Activated naive CD8-positive, alpha-beta T cell (primary cell): Measurements from ENCODE around the gene TMEM255B.

Experiments used
- H3K27ac Mint-ChIP-seq: one replicate; pipeline ENCODE4 v1.8.0; 2021; ENCODE audit warnings: mixed read lengths
- H3K27me3 Mint-ChIP-seq: one replicate; pipeline ENCODE4 v1.8.0; 2021; ENCODE audit warnings: mixed read lengths
- H3K36me3 Mint-ChIP-seq: one replicate; pipeline ENCODE4 v1.8.0; 2021; ENCODE audit warnings: mixed read lengths
- H3K4me1 Mint-ChIP-seq: one replicate; pipeline ENCODE4 v1.8.0; 2021; ENCODE audit warnings: low read depth, mixed read lengths
- H3K4me3 Mint-ChIP-seq: one replicate; pipeline ENCODE4 v1.8.0; 2021; ENCODE audit warnings: mild to moderate bottlenecking, mixed read lengths
- H3K9me3 Mint-ChIP-seq: one replicate; pipeline ENCODE4 v1.8.0; 2021; ENCODE audit warnings: low read depth, mixed read lengths

The TMEM255B gene

DNA sequence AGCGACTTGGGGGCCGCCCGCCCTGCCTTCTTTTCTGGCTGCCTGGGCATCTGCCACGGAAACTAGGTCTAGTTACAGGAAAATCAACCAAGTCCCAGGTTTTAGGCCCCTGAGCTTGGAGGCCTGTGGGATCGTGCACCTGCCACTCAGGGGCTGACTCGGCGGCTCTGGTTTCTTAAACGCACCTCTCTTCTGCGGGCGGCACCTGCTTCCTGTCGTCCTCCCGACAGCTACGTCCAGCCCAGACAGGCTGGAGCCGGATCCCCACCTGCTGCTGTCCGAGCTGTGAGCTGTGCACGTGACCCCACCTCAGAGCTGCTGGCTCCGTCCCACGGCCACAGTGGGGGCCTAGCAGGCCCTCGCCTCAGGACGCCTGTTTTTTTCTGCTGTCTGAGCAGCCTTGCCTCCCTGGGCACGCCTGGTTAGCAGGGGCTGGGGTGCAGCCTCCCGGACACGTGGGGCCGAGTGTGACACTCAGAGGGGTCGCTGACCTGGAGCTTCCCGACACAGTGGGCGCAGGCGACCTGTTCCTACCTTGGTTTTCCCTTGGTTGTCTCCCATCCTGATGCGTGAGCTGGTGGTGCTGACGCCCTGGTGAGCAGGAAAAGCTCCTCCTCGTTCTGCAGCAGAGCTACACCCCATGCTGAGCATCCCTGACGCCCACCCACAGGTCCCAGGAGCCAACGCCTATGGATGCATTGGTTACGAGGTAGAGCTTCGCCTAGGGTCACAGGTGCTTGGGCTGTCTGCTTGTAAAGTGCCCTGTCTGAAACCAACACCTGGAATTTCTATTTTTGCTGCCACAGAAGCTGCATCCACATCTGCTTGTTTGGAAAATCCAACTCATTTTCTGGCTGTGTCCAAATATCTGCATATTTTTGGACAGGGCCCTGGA is 17.5 kb downstream of the TMEM255B start:
- H3K27ac Mint-ChIP-seq: no peak overlapping the region

GRCh38 chr13:113777311-113778260 is 18.6 kb downstream of the TMEM255B start:
- Mint-ChIP-seq H3K4me3 (no peak overlapping the region), H3K4me1 (no peaks in the 10 kb centered on the region), H3K27me3 (peaks cover 10% of the 10 kb centered on the region), H3K36me3 (peaks cover 2% of the 10 kb centered on the region), H3K9me3 (peaks cover 2% of the 10 kb centered on the region), H3K27ac (no peak overlapping the region)

More for the DNA sequence above, 17.5 kb downstream of the TMEM255B start:
- H3K4me1 Mint-ChIP-seq: no peaks in the 10 kb centered on the region
- peaks cover 4% of the 10 kb centered on the region for H3K36me3 Mint-ChIP-seq
- H3K9me3 Mint-ChIP-seq: peaks cover 11% of the 10 kb centered on the region
- peaks cover 10% of the 10 kb centered on the region for H3K27me3 Mint-ChIP-seq
- H3K4me3 Mint-ChIP-seq: no peak overlapping the region

GRCh38 chr13:113781571-113781970 is 22.5 kb downstream of the TMEM255B start:
- Mint-ChIP-seq H3K4me1 (peaks cover 2% of the 10 kb centered on the region), H3K27ac (no peak overlapping the region), H3K9me3 (no peaks in the 10 kb centered on the region), H3K27me3 (peaks cover 17% of the 10 kb centered on the region), H3K4me3 (no peak overlapping the region), H3K36me3 (no peaks in the 10 kb centered on the region)

- H3K27me3 Mint-ChIP-seq: peaks cover 13% of the 10 kb centered on the region
- H3K27ac Mint-ChIP-seq: no peak overlapping the region
- H3K36me3 Mint-ChIP-seq: no peaks in the 10 kb centered on the region
- no peak overlapping the region for H3K4me3 Mint-ChIP-seq
- H3K4me1 Mint-ChIP-seq: peaks cover 2% of the 10 kb centered on the region
- H3K9me3 Mint-ChIP-seq: no peaks in the 10 kb centered on the region
Measured at GRCh38 chr13:113782472-113782871, 23.4 kb downstream of the TMEM255B start.

DNA sequence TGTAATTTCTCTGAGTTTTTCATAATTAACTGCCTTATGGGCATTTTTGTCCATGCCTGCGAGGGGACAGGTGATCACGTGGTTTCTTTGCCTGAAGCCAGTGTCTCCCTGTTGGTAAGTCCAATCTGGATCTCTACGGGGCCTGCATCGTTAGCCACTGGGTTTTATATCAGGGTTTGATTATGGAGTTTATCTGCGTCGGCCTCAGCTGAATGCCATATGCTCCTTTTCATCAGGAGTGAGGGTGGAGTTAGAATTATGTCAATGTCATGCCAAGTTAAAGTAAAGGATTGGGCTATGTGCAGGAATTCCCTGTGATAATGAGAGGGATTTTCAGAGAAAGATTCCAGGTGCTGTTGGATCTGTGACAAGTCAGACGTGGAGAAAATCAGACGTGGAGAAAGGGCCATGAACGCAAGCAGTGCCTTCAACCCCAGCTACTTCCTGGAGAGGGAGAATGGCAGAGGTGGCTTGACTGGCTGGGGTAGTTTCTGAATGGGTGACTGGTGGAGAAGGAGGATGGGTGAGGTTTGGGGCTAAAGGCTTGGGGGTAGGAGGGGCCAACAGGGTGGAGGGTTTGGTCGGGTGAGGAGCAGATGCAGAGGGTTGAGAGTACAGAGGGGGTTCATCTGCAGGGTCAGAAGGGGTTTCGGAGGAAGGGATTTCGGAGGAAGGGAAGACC is 24.3 kb downstream of the TMEM255B start:
- Mint-ChIP-seq H3K4me3 (no peak overlapping the region), H3K27me3 (peaks cover 13% of the 10 kb centered on the region), H3K9me3 (no peaks in the 10 kb centered on the region), H3K27ac (no peak overlapping the region), H3K4me1 (peaks cover 2% of the 10 kb centered on the region), H3K36me3 (no peaks in the 10 kb centered on the region)

- no peak overlapping the region for H3K4me3 Mint-ChIP-seq
Measured at GRCh38 chr13:113783966-113784644, 25.1 kb downstream of the TMEM255B start.

GRCh38 chr13:113784645-113785024 is 25.6 kb downstream of the TMEM255B start:
- Mint-ChIP-seq H3K36me3 (no peaks in the 10 kb centered on the region), H3K4me3 (no peak overlapping the region), H3K27me3 (peaks cover 11% of the 10 kb centered on the region), H3K4me1 (peaks cover 2% of the 10 kb centered on the region), H3K27ac (no peak overlapping the region), H3K9me3 (no peaks in the 10 kb centered on the region)

More at GRCh38 chr13:113783966-113784644, 25.1 kb downstream of the TMEM255B start:
- H3K27me3 Mint-ChIP-seq: peaks cover 9% of the 10 kb centered on the region
- H3K9me3 Mint-ChIP-seq: no peaks in the 10 kb centered on the region
- peaks cover 2% of the 10 kb centered on the region for H3K4me1 Mint-ChIP-seq
- H3K27ac Mint-ChIP-seq: no peak overlapping the region
- H3K36me3 Mint-ChIP-seq: no peaks in the 10 kb centered on the region

DNA sequence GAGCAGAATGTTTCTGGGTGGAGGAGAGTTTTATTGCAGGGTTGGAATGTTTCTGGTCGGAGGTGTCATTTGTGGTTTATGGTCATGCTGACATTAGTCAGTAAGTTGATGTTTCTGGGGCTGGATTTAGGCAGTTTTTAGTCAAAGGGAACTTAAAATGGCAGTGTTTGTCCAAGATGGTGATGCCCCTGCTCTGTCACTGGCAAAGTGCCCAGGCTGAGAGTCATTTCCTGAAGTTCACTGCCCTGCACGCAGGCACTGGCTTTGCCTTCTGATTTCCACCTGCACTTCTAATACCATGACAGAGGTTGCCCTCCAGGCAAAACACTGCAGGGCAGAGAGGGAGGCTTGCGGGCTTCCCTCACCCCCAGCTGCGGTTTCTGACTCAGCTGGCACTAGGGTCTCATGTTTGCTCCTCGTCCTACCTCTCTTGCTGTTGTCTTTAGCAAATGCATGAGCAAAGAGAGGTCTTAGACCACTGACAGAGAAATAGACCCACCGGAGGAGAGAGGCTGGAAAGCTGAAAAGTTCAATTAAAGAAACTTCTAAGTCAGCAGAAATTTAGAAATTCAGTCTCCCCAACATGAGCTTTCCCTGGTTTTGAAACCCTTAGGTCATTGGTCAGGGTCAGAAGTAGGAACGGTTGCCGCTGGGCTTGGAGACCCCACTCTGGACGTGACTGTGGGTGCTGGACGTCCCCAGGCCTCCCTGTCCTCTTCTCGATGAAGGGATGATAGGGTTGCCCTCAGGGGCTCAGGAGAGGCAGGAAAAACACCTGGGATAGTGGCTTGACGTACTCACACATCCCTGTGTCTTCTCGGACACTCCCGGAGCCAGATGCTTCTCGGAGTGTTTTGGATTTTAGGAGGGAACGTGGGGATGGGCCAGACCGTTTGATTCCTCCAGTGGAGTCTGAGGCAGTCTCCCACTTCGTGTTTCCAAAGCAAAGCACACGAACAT is 26.3 kb downstream of the TMEM255B start:
- Mint-ChIP-seq H3K4me3 (no peak overlapping the region), H3K9me3 (no peaks in the 10 kb centered on the region), H3K4me1 (peaks cover 2% of the 10 kb centered on the region), H3K27ac (no peak overlapping the region), H3K36me3 (no peaks in the 10 kb centered on the region), H3K27me3 (peaks cover 11% of the 10 kb centered on the region)

- peaks cover 11% of the 10 kb centered on the region for H3K27me3 Mint-ChIP-seq
Measured at GRCh38 chr13:113786262-113786841, 27.3 kb downstream of the TMEM255B start.

DNA sequence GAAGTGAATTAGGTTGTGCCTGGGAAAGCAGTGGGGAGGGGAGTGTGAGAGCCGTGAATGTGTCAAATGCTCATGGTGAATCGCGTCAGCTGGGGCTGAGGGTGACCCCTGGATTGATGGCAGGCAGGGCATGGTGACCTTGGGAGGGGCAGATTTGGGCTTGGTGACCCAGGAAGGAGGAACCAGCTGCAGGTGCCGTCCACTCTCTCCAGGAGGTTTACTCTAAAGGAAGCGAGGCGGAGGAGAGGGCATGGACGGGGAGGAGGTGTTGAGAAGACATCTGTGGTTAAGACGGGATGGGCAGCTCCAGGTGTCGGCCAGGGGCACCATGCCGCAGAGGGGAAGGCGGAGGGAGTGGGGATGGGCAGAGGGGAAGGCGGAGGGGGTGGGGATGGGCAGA is 28.7 kb downstream of the TMEM255B start:
- no peak overlapping the region for H3K27ac Mint-ChIP-seq
- H3K4me1 Mint-ChIP-seq: peaks cover 2% of the 10 kb centered on the region
- H3K4me3 Mint-ChIP-seq: no peak overlapping the region
- H3K27me3 Mint-ChIP-seq: peaks cover 13% of the 10 kb centered on the region
- H3K36me3 Mint-ChIP-seq: no peaks in the 10 kb centered on the region
- H3K9me3 Mint-ChIP-seq: no peaks in the 10 kb centered on the region

More at GRCh38 chr13:113786262-113786841, 27.3 kb downstream of the TMEM255B start:
- H3K27ac Mint-ChIP-seq: no peak overlapping the region
- no peak overlapping the region for H3K4me3 Mint-ChIP-seq
- H3K4me1 Mint-ChIP-seq: peaks cover 2% of the 10 kb centered on the region
- no peaks in the 10 kb centered on the region for H3K9me3 Mint-ChIP-seq
- no peaks in the 10 kb centered on the region for H3K36me3 Mint-ChIP-seq

GRCh38 chr13:113788413-113789135 is 29.5 kb downstream of the TMEM255B start:
- peaks cover 2% of the 10 kb centered on the region for H3K4me1 Mint-ChIP-seq
- no peak overlapping the region for H3K4me3 Mint-ChIP-seq
- H3K27me3 Mint-ChIP-seq: peaks cover 9% of the 10 kb centered on the region
- H3K36me3 Mint-ChIP-seq: no peaks in the 10 kb centered on the region
- no peak overlapping the region for H3K27ac Mint-ChIP-seq
- H3K9me3 Mint-ChIP-seq: no peaks in the 10 kb centered on the region

GRCh38 chr13:113789167-113789566 is 30.1 kb downstream of the TMEM255B start:
- Mint-ChIP-seq H3K4me3 (no peak overlapping the region), H3K36me3 (no peaks in the 10 kb centered on the region), H3K4me1 (peaks cover 2% of the 10 kb centered on the region), H3K27me3 (peaks cover 9% of the 10 kb centered on the region), H3K9me3 (no peaks in the 10 kb centered on the region), H3K27ac (no peak overlapping the region)
